Trophoblast cell (in vitro differentiated cells and primary cell): ENCODE measurements around the gene GPR137.

Experiments
- DNase-seq, 2 donors: peaks; one replicate each; pipeline ENCODE4 v3.0.0-alpha.2; 2016
- H2AFZ ChIP-seq: 2 replicates; pipeline ENCODE4 v1.6.1; 2013; ENCODE audit warnings: low read length, moderate library complexity, mild to moderate bottlenecking; ENCODE audit not compliant: insufficient read depth, poor library complexity
- H2AK5ac ChIP-seq: 2 replicates; pipeline ENCODE4 v1.6.1; 2013; ENCODE audit warnings: mild to moderate bottlenecking, low read length
- H2BK120ac ChIP-seq: 2 replicates; pipeline ENCODE4 v1.6.1; 2013; ENCODE audit warnings: low read length, mild to moderate bottlenecking, moderate library complexity; ENCODE audit not compliant: insufficient read depth, poor library complexity
- H2BK12ac ChIP-seq: 2 replicates; pipeline ENCODE4 v1.6.1; 2013; ENCODE audit warnings: mild to moderate bottlenecking, low read length, moderate library complexity
- H2BK5ac ChIP-seq: 2 replicates; pipeline ENCODE4 v1.6.1; 2013; ENCODE audit warnings: low read length, low read depth, moderate library complexity, mild to moderate bottlenecking; ENCODE audit not compliant: poor library complexity
- H3K14ac ChIP-seq: 2 replicates; pipeline ENCODE4 v1.6.1; 2013; ENCODE audit warnings: mild to moderate bottlenecking, low read length
- H3K18ac ChIP-seq: 2 replicates; pipeline ENCODE4 v1.6.1; 2013; ENCODE audit warnings: mild to moderate bottlenecking, low read length
- H3K23ac ChIP-seq: 2 replicates; pipeline ENCODE4 v1.6.1; 2013; ENCODE audit warnings: low read length
- H3K27ac ChIP-seq: 2 replicates; pipeline ENCODE4 v1.5.1; 2013; ENCODE audit warnings: low read depth, mild to moderate bottlenecking, inconsistent platforms, low read length, moderate library complexity
- H3K27me3 ChIP-seq: 2 replicates; pipeline ENCODE4 v1.6.1; 2013; ENCODE audit warnings: inconsistent platforms, mild to moderate bottlenecking, low read length, moderate library complexity; ENCODE audit not compliant: insufficient read depth
- H3K36me3 ChIP-seq, 2 experiments: 1 replicate in 1 of 2; 2 replicates in 1 of 2; pipeline ENCODE4 v1.6.1; 2013; ENCODE audit warnings: low read length in 2 of 2, mild to moderate bottlenecking in 2 of 2, moderate library complexity in 1 of 2; ENCODE audit not compliant: insufficient read depth in 2 of 2, control insufficient read depth in 1 of 2
- H3K4ac ChIP-seq: 2 replicates; pipeline ENCODE4 v1.6.1; 2013; ENCODE audit warnings: low read depth, mild to moderate bottlenecking, low read length, moderate library complexity
- H3K4me1 ChIP-seq, 2 experiments: 1 replicate in 1 of 2; 2 replicates in 1 of 2; pipeline ENCODE4 v1.6.1; 2013; ENCODE audit warnings: low read length in 2 of 2, mild to moderate bottlenecking in 2 of 2, moderate library complexity in 1 of 2; ENCODE audit not compliant: insufficient read depth in 2 of 2, control insufficient read depth in 1 of 2
- H3K4me2 ChIP-seq: 2 replicates; pipeline ENCODE4 v1.6.1; 2013; ENCODE audit warnings: inconsistent platforms, mild to moderate bottlenecking, low read length, moderate library complexity
- H3K4me3 ChIP-seq: 2 replicates; pipeline ENCODE4 v1.5.1; 2013; ENCODE audit warnings: mild to moderate bottlenecking, low read depth, low read length, inconsistent platforms
- H3K79me1 ChIP-seq: one replicate; pipeline ENCODE4 v1.6.1; 2013; ENCODE audit warnings: low read length
- H3K79me2 ChIP-seq: 2 replicates; pipeline ENCODE4 v1.6.1; 2013; ENCODE audit warnings: low read length, mild to moderate bottlenecking; ENCODE audit not compliant: control insufficient read depth, insufficient read depth, poor library complexity
- H3K9ac ChIP-seq: 2 replicates; pipeline ENCODE4 v1.6.1; 2013; ENCODE audit warnings: mild to moderate bottlenecking, low read length
- H3K9me3 ChIP-seq: 2 replicates; pipeline ENCODE4 v1.6.1; 2013; ENCODE audit warnings: low read depth, mild to moderate bottlenecking, control low read depth, inconsistent platforms, low read length; ENCODE audit not compliant: insufficient read depth
- H4K12ac ChIP-seq: 2 replicates; pipeline ENCODE4 v1.6.1; 2013; ENCODE audit warnings: low read depth, mild to moderate bottlenecking, low read length, moderate library complexity
- H4K8ac ChIP-seq: 2 replicates; pipeline ENCODE4 v1.6.1; 2013; ENCODE audit warnings: low read depth, mild to moderate bottlenecking, low read length, moderate library complexity
- H4K91ac ChIP-seq: one replicate; pipeline ENCODE4 v1.6.1; 2013; ENCODE audit warnings: low read depth, mild to moderate bottlenecking, low read length, moderate library complexity
- WGBS: extraction: QIAGEN DNeasy Blood & Tissue Kit; methylation state at CpG from one replicate; pipeline ENCODE4 v1.1.7; 2013; ENCODE audit warnings: missing lambda C conversion rate; ENCODE audit not compliant: insufficient read length, insufficient coverage; ENCODE audit errors: extremely low coverage; 5-methylcytosine and 5-hydroxymethylcytosine counted together

The GPR137 gene

GRCh38 chr11:64324692-64325469, 39.2 kb downstream of the GPR137 start:
- Histone ChIP-seq H3K14ac (no peak overlapping the region), H3K79me2 (no peaks in the 10 kb centered on the region), H3K4me1 (peaks cover 11 to 19% of the 10 kb centered on the region in 2 experiments), H2BK5ac (no peak overlapping the region), H3K27ac (peak overlapping the region; percentile 31), H3K79me1 (no peaks in the 10 kb centered on the region), H4K91ac (no peak overlapping the region), H2BK120ac (no peak overlapping the region), H3K27me3 (no peaks in the 10 kb centered on the region), H3K18ac (no peak overlapping the region), H3K36me3 (peaks cover 25 to 30% of the 10 kb centered on the region in 2 experiments), H4K12ac (no peak overlapping the region), H2BK12ac (no peak overlapping the region), H3K4me3 (no peak overlapping the region), H3K9ac (no peak overlapping the region), H2AK5ac (no peak overlapping the region), H3K4me2 (no peak overlapping the region), H2AFZ (no peak overlapping the region), H3K4ac (no peak overlapping the region), H4K8ac (no peak overlapping the region), H3K23ac (no peak overlapping the region), H3K9me3 (no peaks in the 10 kb centered on the region)
- DNase-seq, result peak in 1 of 2 donors; percentile 62
- WGBS, result no CpG with 5 or more reads among the region's 11 CpGs

GRCh38 chr11:64327375-64327774, 41.7 kb downstream of the GPR137 start:
- DNase-seq, result no peak

GRCh38 chr11:64327993-64328392, 42.3 kb downstream of the GPR137 start:
- no peaks in the 10 kb centered on the region for H3K79me1 ChIP-seq
- no peak overlapping the region for H3K18ac ChIP-seq
- no peak overlapping the region for H3K23ac ChIP-seq
- H3K36me3 ChIP-seq, result peaks cover 2 to 5% of the 10 kb centered on the region in 2 experiments
- H2BK120ac ChIP-seq, result no peak overlapping the region
- H4K12ac ChIP-seq, result no peak overlapping the region
- H3K79me2 ChIP-seq, result no peaks in the 10 kb centered on the region
- H2AK5ac ChIP-seq, result no peak overlapping the region
- peaks cover 7 to 11% of the 10 kb centered on the region in 2 experiments for H3K4me1 ChIP-seq
- no CpG with 5 or more reads among the region's 3 CpGs for WGBS
- no peak overlapping the region for H3K4ac ChIP-seq
- no peak overlapping the region for H3K27ac ChIP-seq
- no peaks in the 10 kb centered on the region for H3K9me3 ChIP-seq
- no peak overlapping the region for H3K4me3 ChIP-seq
- no peaks in the 10 kb centered on the region for H3K27me3 ChIP-seq
- no peak overlapping the region for H3K14ac ChIP-seq
- DNase-seq, result no peak
- no peak overlapping the region for H3K4me2 ChIP-seq
- no peak overlapping the region for H2BK12ac ChIP-seq
- H3K9ac ChIP-seq, result no peak overlapping the region
- H4K8ac ChIP-seq, result no peak overlapping the region
- no peak overlapping the region for H2AFZ ChIP-seq
- H2BK5ac ChIP-seq, result no peak overlapping the region
- H4K91ac ChIP-seq, result no peak overlapping the region

More at GRCh38 chr11:64327375-64327774, 41.7 kb downstream of the GPR137 start:
- Histone ChIP-seq H2AFZ (no peak overlapping the region), H3K36me3 (peaks cover 8 to 11% of the 10 kb centered on the region in 2 experiments), H3K14ac (no peak overlapping the region), H3K27me3 (no peaks in the 10 kb centered on the region), H3K27ac (no peak overlapping the region), H4K91ac (no peak overlapping the region), H3K4me1 (peaks cover 11 to 17% of the 10 kb centered on the region in 2 experiments), H2BK120ac (no peak overlapping the region), H4K12ac (no peak overlapping the region), H3K23ac (no peak overlapping the region), H3K4me2 (no peak overlapping the region), H3K79me2 (no peaks in the 10 kb centered on the region), H2BK5ac (no peak overlapping the region), H3K79me1 (no peaks in the 10 kb centered on the region), H3K4me3 (no peak overlapping the region), H2AK5ac (no peak overlapping the region), H3K4ac (no peak overlapping the region), H3K9me3 (no peaks in the 10 kb centered on the region), H3K18ac (no peak overlapping the region), H4K8ac (no peak overlapping the region), H2BK12ac (no peak overlapping the region), H3K9ac (no peak overlapping the region)
- no CpG with 5 or more reads among the region's 2 CpGs for WGBS

GRCh38 chr11:64330888-64331287, 45.2 kb downstream of the GPR137 start:
- no peak for DNase-seq
- H3K79me2 ChIP-seq, result no peaks in the 10 kb centered on the region
- H3K79me1 ChIP-seq, result no peaks in the 10 kb centered on the region
- no peak overlapping the region for H4K12ac ChIP-seq
- H2AK5ac ChIP-seq, result no peak overlapping the region
- H3K36me3 ChIP-seq, result no peaks in the 10 kb centered on the region
- H3K4me2 ChIP-seq, result no peak overlapping the region
- H3K14ac ChIP-seq, result no peak overlapping the region
- H2BK120ac ChIP-seq, result no peak overlapping the region
- H3K4me1 ChIP-seq, result peaks cover 5 to 8% of the 10 kb centered on the region in 2 experiments
- H3K9me3 ChIP-seq, result no peaks in the 10 kb centered on the region
- no peak overlapping the region for H3K4me3 ChIP-seq
- H4K8ac ChIP-seq, result no peak overlapping the region
- no peak overlapping the region for H4K91ac ChIP-seq
- no peaks in the 10 kb centered on the region for H3K27me3 ChIP-seq
- no peak overlapping the region for H3K18ac ChIP-seq
- H2BK12ac ChIP-seq, result no peak overlapping the region
- H3K4ac ChIP-seq, result no peak overlapping the region
- no CpG with 5 or more reads among the region's 11 CpGs for WGBS
- H2BK5ac ChIP-seq, result no peak overlapping the region
- no peak overlapping the region for H3K9ac ChIP-seq
- no peak overlapping the region for H2AFZ ChIP-seq
- no peak overlapping the region for H3K23ac ChIP-seq
- no peak overlapping the region for H3K27ac ChIP-seq
